ENCODE results near the gene RPS19BP1.

RPS19BP1 gene

GRCh38 chr22:39532215-39533073 lies at the start of gene RPS19BP1:
Gene RPS19BP1 (minus strand): TSS chr22:39532748. CDS start chr22:39532738, 10 bp downstream.
- in situ Hi-C loops (cut with HindIII; ENCODE audit: low sequenced_read_pairs): no loop called here

GRCh38 chr22:39581303-39581702 lies 48.8 kb upstream of the RPS19BP1 start:
- in situ Hi-C loops (cut with HindIII; ENCODE audit: low sequenced_read_pairs): no loop called here

GRCh38 chr22:39580795-39581194 lies 48.2 kb upstream of the RPS19BP1 start:
- in situ Hi-C loops (cut with HindIII; ENCODE audit: low sequenced_read_pairs): no loop called here

GRCh38 chr22:39580006-39580441 lies 47.5 kb upstream of the RPS19BP1 start:
- in situ Hi-C loops (cut with HindIII; ENCODE audit: low sequenced_read_pairs): no loop called here

GRCh38 chr22:39577900-39578299 lies 45.4 kb upstream of the RPS19BP1 start:
- in situ Hi-C loops (cut with HindIII; ENCODE audit: low sequenced_read_pairs): no loop called here

- in situ Hi-C loops (cut with HindIII; ENCODE audit: low sequenced_read_pairs): no loop called here
Observed at GRCh38 chr22:39577366-39577765, 44.8 kb upstream of the RPS19BP1 start.

- in situ Hi-C loops (cut with HindIII; ENCODE audit: low sequenced_read_pairs): no loop called here
Observed at GRCh38 chr22:39576027-39576426, 43.5 kb upstream of the RPS19BP1 start.

- in situ Hi-C loops (cut with HindIII; ENCODE audit: low sequenced_read_pairs): no loop called here
Observed at GRCh38 chr22:39575552-39575825, 42.9 kb upstream of the RPS19BP1 start.

GRCh38 chr22:39574779-39575551 lies 42.4 kb upstream of the RPS19BP1 start:
- in situ Hi-C loops (cut with HindIII; ENCODE audit: low sequenced_read_pairs): loop anchor here (25.0 kb wide), 2 partner anchors 187 to 437 kb away; no protein-coding TSS in a partner anchor

GRCh38 chr22:39571538-39571937 lies 39.0 kb upstream of the RPS19BP1 start:
- in situ Hi-C loops (cut with HindIII; ENCODE audit: low sequenced_read_pairs): loop anchor here (25.0 kb wide), 2 partner anchors 191 to 441 kb away; no protein-coding TSS in a partner anchor

- in situ Hi-C loops (cut with HindIII; ENCODE audit: low sequenced_read_pairs): loop anchor here (25.0 kb wide), 2 partner anchors 192 to 442 kb away; no protein-coding TSS in a partner anchor
Observed at GRCh38 chr22:39570665-39571064, 38.1 kb upstream of the RPS19BP1 start, which contains the start of gene CACNA1I. Gene CACNA1I (plus strand): TSS chr22:39570753. CDS start chr22:39570753, 0 bp downstream.

GRCh38 chr22:39570226-39570625 lies 37.7 kb upstream of the RPS19BP1 start:
- in situ Hi-C loops (cut with HindIII; ENCODE audit: low sequenced_read_pairs): loop anchor here (25.0 kb wide), 2 partner anchors 192 to 442 kb away; no protein-coding TSS in a partner anchor

GRCh38 chr22:39569066-39569465 lies 36.5 kb upstream of the RPS19BP1 start:
- in situ Hi-C loops (cut with HindIII; ENCODE audit: low sequenced_read_pairs): loop anchor here (25.0 kb wide), 2 partner anchors 193 to 443 kb away; no protein-coding TSS in a partner anchor

GRCh38 chr22:39568278-39568981 lies 35.9 kb upstream of the RPS19BP1 start:
- in situ Hi-C loops (cut with HindIII; ENCODE audit: low sequenced_read_pairs): loop anchor here (25.0 kb wide), 2 partner anchors 194 to 444 kb away; no protein-coding TSS in a partner anchor

GRCh38 chr22:39567135-39567946 lies 34.8 kb upstream of the RPS19BP1 start:
- in situ Hi-C loops (cut with HindIII; ENCODE audit: low sequenced_read_pairs): loop anchor here (25.0 kb wide), 2 partner anchors 195 to 445 kb away; no protein-coding TSS in a partner anchor

GRCh38 chr22:39565414-39565944 lies 32.9 kb upstream of the RPS19BP1 start:
- in situ Hi-C loops (cut with HindIII; ENCODE audit: low sequenced_read_pairs): loop anchor here (25.0 kb wide), 2 partner anchors 197 to 447 kb away; no protein-coding TSS in a partner anchor

- in situ Hi-C loops (cut with HindIII; ENCODE audit: low sequenced_read_pairs): loop anchor here (25.0 kb wide), 2 partner anchors 199 to 449 kb away; no protein-coding TSS in a partner anchor
Observed at GRCh38 chr22:39563571-39564428, 31.3 kb upstream of the RPS19BP1 start.

- in situ Hi-C loops (cut with HindIII; ENCODE audit: low sequenced_read_pairs): loop anchor here (25.0 kb wide), 2 partner anchors 199 to 449 kb away; no protein-coding TSS in a partner anchor
Observed at GRCh38 chr22:39562839-39563489, 30.4 kb upstream of the RPS19BP1 start.
